ENCODE measurements around the gene TATDN3.

The TATDN3 gene

GRCh38 chr1:212791676-212792395, at the start of gene TATDN3, which contains the start of gene NSL1:
Gene TATDN3 (plus strand): TSS chr1:212791894. CDS start chr1:212791922, 28 bp downstream.
Gene NSL1 (minus strand): TSS chr1:212791777. CDS start chr1:212791763, 14 bp downstream.
- Histone ChIP-seq H3K4me1 (peaks cover 0 to 30% (median 14%) of the 10 kb centered on the region in 4 donors), H3K4me3 (peak within 1 kb of the TSS; percentile 74 to 95), H3K27ac (peak within 1 kb of the TSS; percentile 97 to 98), H3K27me3 (no peaks in the 10 kb centered on the region), H3K9me3 (no peaks in the 10 kb centered on the region), H3K36me3 (peaks cover 0 to 5% (median 4%) of the 10 kb centered on the region in 3 donors)
- TF ChIP-seq, protein P1, sequence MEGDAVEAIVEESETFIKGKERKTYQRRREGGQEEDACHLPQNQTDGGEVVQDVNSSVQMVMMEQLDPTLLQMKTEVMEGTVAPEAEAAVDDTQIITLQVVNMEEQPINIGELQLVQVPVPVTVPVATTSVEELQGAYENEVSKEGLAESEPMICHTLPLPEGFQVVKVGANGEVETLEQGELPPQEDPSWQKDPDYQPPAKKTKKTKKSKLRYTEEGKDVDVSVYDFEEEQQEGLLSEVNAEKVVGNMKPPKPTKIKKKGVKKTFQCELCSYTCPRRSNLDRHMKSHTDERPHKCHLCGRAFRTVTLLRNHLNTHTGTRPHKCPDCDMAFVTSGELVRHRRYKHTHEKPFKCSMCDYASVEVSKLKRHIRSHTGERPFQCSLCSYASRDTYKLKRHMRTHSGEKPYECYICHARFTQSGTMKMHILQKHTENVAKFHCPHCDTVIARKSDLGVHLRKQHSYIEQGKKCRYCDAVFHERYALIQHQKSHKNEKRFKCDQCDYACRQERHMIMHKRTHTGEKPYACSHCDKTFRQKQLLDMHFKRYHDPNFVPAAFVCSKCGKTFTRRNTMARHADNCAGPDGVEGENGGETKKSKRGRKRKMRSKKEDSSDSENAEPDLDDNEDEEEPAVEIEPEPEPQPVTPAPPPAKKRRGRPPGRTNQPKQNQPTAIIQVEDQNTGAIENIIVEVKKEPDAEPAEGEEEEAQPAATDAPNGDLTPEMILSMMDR (IDR thresholded peaks at IDR 0.05): no peak
- intact Hi-C loops (cut with DNase I; ENCODE audit: low total_unique reads): loop anchor here (10.0 kb wide), 2 partner anchors 63 to 317 kb away; partner anchors contain the start of gene FLVCR1
- DNase-seq: peak; percentile 79 to 92

GRCh38 chr1:212743901-212744475, 47.7 kb upstream of the TATDN3 start:
- TF ChIP-seq, protein P1 (IDR thresholded peaks at IDR 0.05): no peak
- intact Hi-C loops (cut with DNase I; ENCODE audit: low total_unique reads): no loop called here
- Histone ChIP-seq H3K27ac (no peak overlapping the region), H3K4me1 (no peaks in the 10 kb centered on the region), H3K36me3 (peaks cover 0 to 7% (median 0%) of the 10 kb centered on the region in 3 donors), H3K27me3 (no peaks in the 10 kb centered on the region), H3K4me3 (no peak overlapping the region), H3K9me3 (no peaks in the 10 kb centered on the region)
- no peak for DNase-seq

DNA sequence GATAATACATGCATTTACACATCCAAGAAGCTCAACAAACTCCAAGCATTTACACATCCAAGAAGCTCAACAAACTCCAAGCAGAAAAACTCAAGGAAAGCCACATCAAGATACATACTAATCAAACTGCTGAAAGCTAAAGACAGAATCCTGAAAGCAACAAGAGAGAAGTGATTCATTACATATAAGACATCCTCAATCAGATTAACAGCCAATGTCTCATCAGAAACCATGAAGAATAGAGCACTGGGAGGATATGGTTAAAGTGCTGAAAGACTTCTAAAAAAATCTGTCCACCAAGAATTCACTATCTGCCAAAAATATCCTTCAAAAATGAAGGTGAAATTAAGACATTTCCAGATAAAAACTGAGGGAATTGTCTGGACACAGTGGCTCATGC, 46.4 kb upstream of the TATDN3 start:
- no peak overlapping the region for H3K27ac ChIP-seq
- no peaks in the 10 kb centered on the region for H3K9me3 ChIP-seq
- no peaks in the 10 kb centered on the region for H3K27me3 ChIP-seq
- peaks cover 0 to 5% (median 0%) of the 10 kb centered on the region in 4 donors for H3K4me1 ChIP-seq
- peaks cover 0 to 7% (median 0%) of the 10 kb centered on the region in 3 donors for H3K36me3 ChIP-seq
- no peak overlapping the region for H3K4me3 ChIP-seq
- DNase-seq: no peak
- TF ChIP-seq, protein P1 (IDR thresholded peaks at IDR 0.05): no peak
- intact Hi-C loops (cut with DNase I; ENCODE audit: low total_unique reads): no loop called here

- H3K9me3 ChIP-seq: no peaks in the 10 kb centered on the region
- peaks cover 0 to 2% (median 0%) of the 10 kb centered on the region in 3 donors for H3K36me3 ChIP-seq
- H3K4me1 ChIP-seq: peaks cover 0 to 9% (median 0%) of the 10 kb centered on the region in 4 donors
- intact Hi-C loops (cut with DNase I; ENCODE audit: low total_unique reads): no loop called here
- H3K27ac ChIP-seq: no peak overlapping the region
- TF ChIP-seq, protein P1 (IDR thresholded peaks at IDR 0.05): no peak
- DNase-seq: no peak
- H3K27me3 ChIP-seq: no peaks in the 10 kb centered on the region
- no peak overlapping the region for H3K4me3 ChIP-seq
Measured at GRCh38 chr1:212746546-212746945, 45.1 kb upstream of the TATDN3 start.

- Histone ChIP-seq H3K4me1 (peaks cover 0 to 24% (median 0%) of the 10 kb centered on the region in 4 donors), H3K27me3 (no peaks in the 10 kb centered on the region), H3K36me3 (no peaks in the 10 kb centered on the region), H3K4me3 (no peak overlapping the region), H3K9me3 (no peaks in the 10 kb centered on the region), H3K27ac (no peak overlapping the region)
- TF ChIP-seq, protein P1 (IDR thresholded peaks at IDR 0.05): peak; percentile 40 to 57
- intact Hi-C loops (cut with DNase I; ENCODE audit: low total_unique reads): no loop called here
- no peak for DNase-seq
Measured at GRCh38 chr1:212749821-212750535, 41.7 kb upstream of the TATDN3 start.

All from tibial artery (tissue), 4 donors.